PFSK-1 (cell line): ENCODE data around the gene NFS1.

Experiments used
- SIN3A ChIP-seq: IDR thresholded peaks from 2 replicates; pipeline ENCODE4 v1.6.1; 2012; ENCODE audit warnings: mild to moderate bottlenecking, low read length, moderate library complexity, borderline replicate concordance; ENCODE audit not compliant: insufficient read depth
- TAF1 ChIP-seq: IDR thresholded peaks from 2 replicates; pipeline ENCODE4 v1.6.1; 2012; ENCODE audit warnings: low read length, control low read depth, borderline replicate concordance; ENCODE audit not compliant: insufficient read depth
- TF ChIP-seq, protein P1 (sequence below), 2 experiments: IDR thresholded peaks; 2 replicates each; pipeline versions ENCODE4 v1.6.1 to v1.8.0; 2011 to 2012; ENCODE audit warnings: low read depth in 2 of 2, low read length in 2 of 2, control low read depth in 1 of 2, inconsistent platforms in 1 of 2, mild to moderate bottlenecking in 1 of 2, moderate library complexity in 1 of 2; ENCODE audit not compliant: insufficient read depth in 1 of 2

DNA sequence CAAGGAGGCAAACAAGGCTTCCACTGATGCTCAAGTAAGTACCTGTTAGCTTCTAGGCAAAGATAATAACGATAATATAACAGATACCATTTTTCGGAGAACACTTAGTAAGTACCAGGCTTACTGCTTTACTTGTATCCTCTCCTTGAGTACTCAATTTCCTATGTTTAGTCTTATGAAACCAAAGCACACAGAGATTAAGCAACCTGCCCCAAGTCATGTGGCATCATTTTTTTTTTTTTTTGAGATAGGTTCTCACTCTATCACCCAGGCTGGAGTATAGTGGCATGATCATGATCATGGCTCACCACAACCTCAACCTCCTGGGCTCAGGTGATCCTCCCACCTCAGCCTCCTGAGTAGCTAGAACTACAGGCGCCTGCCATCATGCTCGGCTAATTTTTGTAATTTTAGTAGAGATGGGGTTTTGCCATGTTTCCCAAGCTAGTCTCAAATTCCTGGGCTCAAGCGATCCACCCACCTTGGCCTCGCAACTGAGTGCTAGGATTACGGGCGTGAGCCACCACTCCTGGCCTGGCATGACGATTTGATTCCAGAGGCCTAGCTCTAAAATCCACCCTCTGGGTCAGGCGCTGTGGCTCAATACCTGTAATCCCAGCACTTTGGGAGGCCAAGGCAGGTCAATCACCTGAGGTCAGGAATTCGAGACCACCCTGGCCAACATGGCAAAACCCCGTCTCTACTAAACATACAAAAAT is 69.6 kb downstream of the NFS1 start:
- TF ChIP-seq, protein P1, sequence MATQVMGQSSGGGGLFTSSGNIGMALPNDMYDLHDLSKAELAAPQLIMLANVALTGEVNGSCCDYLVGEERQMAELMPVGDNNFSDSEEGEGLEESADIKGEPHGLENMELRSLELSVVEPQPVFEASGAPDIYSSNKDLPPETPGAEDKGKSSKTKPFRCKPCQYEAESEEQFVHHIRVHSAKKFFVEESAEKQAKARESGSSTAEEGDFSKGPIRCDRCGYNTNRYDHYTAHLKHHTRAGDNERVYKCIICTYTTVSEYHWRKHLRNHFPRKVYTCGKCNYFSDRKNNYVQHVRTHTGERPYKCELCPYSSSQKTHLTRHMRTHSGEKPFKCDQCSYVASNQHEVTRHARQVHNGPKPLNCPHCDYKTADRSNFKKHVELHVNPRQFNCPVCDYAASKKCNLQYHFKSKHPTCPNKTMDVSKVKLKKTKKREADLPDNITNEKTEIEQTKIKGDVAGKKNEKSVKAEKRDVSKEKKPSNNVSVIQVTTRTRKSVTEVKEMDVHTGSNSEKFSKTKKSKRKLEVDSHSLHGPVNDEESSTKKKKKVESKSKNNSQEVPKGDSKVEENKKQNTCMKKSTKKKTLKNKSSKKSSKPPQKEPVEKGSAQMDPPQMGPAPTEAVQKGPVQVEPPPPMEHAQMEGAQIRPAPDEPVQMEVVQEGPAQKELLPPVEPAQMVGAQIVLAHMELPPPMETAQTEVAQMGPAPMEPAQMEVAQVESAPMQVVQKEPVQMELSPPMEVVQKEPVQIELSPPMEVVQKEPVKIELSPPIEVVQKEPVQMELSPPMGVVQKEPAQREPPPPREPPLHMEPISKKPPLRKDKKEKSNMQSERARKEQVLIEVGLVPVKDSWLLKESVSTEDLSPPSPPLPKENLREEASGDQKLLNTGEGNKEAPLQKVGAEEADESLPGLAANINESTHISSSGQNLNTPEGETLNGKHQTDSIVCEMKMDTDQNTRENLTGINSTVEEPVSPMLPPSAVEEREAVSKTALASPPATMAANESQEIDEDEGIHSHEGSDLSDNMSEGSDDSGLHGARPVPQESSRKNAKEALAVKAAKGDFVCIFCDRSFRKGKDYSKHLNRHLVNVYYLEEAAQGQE (IDR thresholded peaks at IDR 0.05; ENCODE audit: insufficient read depth in 1 of 2, low read depth in 2 of 2, low read length in 2 of 2), result no peak
- no peak for TF ChIP-seq SIN3A
- no peak for TF ChIP-seq TAF1
